HepG2 (cell line): ENCODE measurements around the gene EPB41L1. TPM values are rescaled to one million over a fixed set of nuclear protein-coding genes. Genes with fewer than 3 reads are reported as not detected.

Experiments used
- AKAP8 ChIP-seq: sonication (generic); formaldehyde crosslinking; IDR thresholded peaks from 2 replicates; pipeline ENCODE4 v1.5.1; 2020; ENCODE audit warnings: mild to moderate bottlenecking, missing genetic modification reagents
- ARNT2 ChIP-seq: sonication (generic); formaldehyde crosslinking; IDR thresholded peaks from 2 replicates; pipeline ENCODE4 v1.8.0; 2022; ENCODE audit warnings: mild to moderate bottlenecking, low read depth, missing genetic modification reagents, moderate library complexity
- CENPX ChIP-seq: sonication (generic); formaldehyde crosslinking; IDR thresholded peaks from 2 replicates; pipeline ENCODE4 v1.9.0; 2021; ENCODE audit warnings: mild to moderate bottlenecking, missing genetic modification reagents, moderate library complexity
- FOXA1 ChIP-seq, 2 experiments: fragments of 450-650 bp in 1 of 2; sonication (generic) in 1 of 2; formaldehyde crosslinking in 1 of 2; IDR thresholded peaks; 2 replicates each; pipeline versions ENCODE4 v1.4.0 to v1.6.1; 2016 to 2020; ENCODE audit warnings: missing genetic modification reagents in 1 of 2
- GPN1 ChIP-seq: sonication (generic); formaldehyde crosslinking; IDR thresholded peaks from 2 replicates; pipeline ENCODE4 v1.5.1; 2020; ENCODE audit warnings: missing genetic modification reagents, borderline replicate concordance
- KLF13 ChIP-seq: sonication (generic); formaldehyde crosslinking; IDR thresholded peaks from 2 replicates; pipeline ENCODE4 v1.4.0; 2020; ENCODE audit warnings: mild to moderate bottlenecking, missing genetic modification reagents
- MLLT10 ChIP-seq: sonication (generic); formaldehyde crosslinking; IDR thresholded peaks from 2 replicates; pipeline ENCODE4 v1.4.0; 2020; ENCODE audit warnings: missing genetic modification reagents
- PITX1 ChIP-seq: sonication (generic); formaldehyde crosslinking; IDR thresholded peaks from 2 replicates; pipeline ENCODE4 v1.5.1; 2020; ENCODE audit warnings: mild to moderate bottlenecking, missing genetic modification reagents
- RNF2 ChIP-seq: fragments of 450-650 bp; conservative IDR thresholded peaks from 2 replicates; pipeline ENCODE4 v1.6.1; 2016; ENCODE audit warnings: low read depth
- SCMH1 ChIP-seq: sonication (generic); formaldehyde crosslinking; IDR thresholded peaks from 2 replicates; pipeline ENCODE4 v1.9.0; 2021; ENCODE audit warnings: missing genetic modification reagents, mild to moderate bottlenecking, borderline replicate concordance
- SIX1 ChIP-seq: sonication (generic); formaldehyde crosslinking; IDR thresholded peaks from 2 replicates; pipeline ENCODE4 v1.4.0; 2020; ENCODE audit warnings: missing genetic modification reagents, borderline replicate concordance
- TCF7L2 ChIP-seq: IDR thresholded peaks from 2 replicates; pipeline ENCODE4 v1.6.1; 2011; ENCODE audit warnings: mild to moderate bottlenecking, low read depth, low read length, moderate library complexity
- XBP1 ChIP-seq: sonication (generic); formaldehyde crosslinking; IDR thresholded peaks from 2 replicates; pipeline ENCODE4 v1.5.0; 2020; ENCODE audit warnings: missing genetic modification reagents
- ZBTB10 ChIP-seq: sonication (generic); formaldehyde crosslinking; IDR thresholded peaks from 2 replicates; pipeline ENCODE4 v1.4.0; 2020; ENCODE audit warnings: missing genetic modification reagents, borderline replicate concordance
- ZFP1 ChIP-seq: IDR thresholded peaks from 2 replicates; pipeline ENCODE4 v1.6.1; 2016
- ZFP82 ChIP-seq: sonication (generic); formaldehyde crosslinking; IDR thresholded peaks from 2 replicates; pipeline ENCODE4 v1.5.1; 2020; ENCODE audit warnings: mild to moderate bottlenecking, missing genetic modification reagents, borderline replicate concordance
- ZNF318 ChIP-seq: sonication (generic); formaldehyde crosslinking; IDR thresholded peaks from 2 replicates; pipeline ENCODE4 v1.4.0; 2020; ENCODE audit warnings: mild to moderate bottlenecking, missing genetic modification reagents
- ZNF337 ChIP-seq: sonication (generic); formaldehyde crosslinking; IDR thresholded peaks from 2 replicates; pipeline ENCODE4 v1.5.1; 2020; ENCODE audit warnings: missing genetic modification reagents, low read depth, mild to moderate bottlenecking, borderline replicate concordance
- ZNF563 ChIP-seq: sonication (generic); formaldehyde crosslinking; IDR thresholded peaks from 2 replicates; pipeline ENCODE4 v1.8.0; 2022; ENCODE audit warnings: mild to moderate bottlenecking, moderate library complexity, missing genetic modification reagents
- ZNF678 ChIP-seq: sonication (generic); formaldehyde crosslinking; IDR thresholded peaks from 2 replicates; pipeline ENCODE4 v1.4.0; 2020; ENCODE audit warnings: mild to moderate bottlenecking, missing genetic modification reagents
- ZNF75D ChIP-seq: sonication (generic); formaldehyde crosslinking; IDR thresholded peaks from 2 replicates; pipeline ENCODE4 v1.8.1; 2023; ENCODE audit warnings: missing genetic modification reagents, mild to moderate bottlenecking, borderline replicate concordance
- polyA plus RNA-seq, 8 experiments: library from polyadenylated mRNA; depleted of rRNA in 3 of 8; stranded (reverse) in 7 of 8; unstranded in 1 of 8; fragments of >200 nt; fragmentation: Illumina TruSeq in 4 of 8; extraction: Trizol in 4 of 8; gene quantifications; 2 replicates each; pipeline versions ENCODE4 v1.2.1 to v1.2.3, GENCODE V29; 2011 to 2016; ENCODE audit warnings: low read depth in 4 of 8, missing spikeins in 1 of 8, mixed read lengths in 1 of 8; ENCODE audit not compliant: insufficient read depth in 1 of 8
- total RNA-seq, 5 experiments: library from RNA; depleted of rRNA; stranded (reverse); fragments of >200 nt; fragmentation: Illumina TruSeq; extraction: Trizol; gene quantifications; 2 replicates each; pipeline ENCODE4 v1.2.3, GENCODE V29; 2016; ENCODE audit warnings: low read depth in 1 of 5

Gene EPB41L1
- total and polyA plus RNA-seq, 2 of the 13 experiments (the other 11 are each of a cell fraction or from before 2014, with no cell fraction given) = 16.7 to 39.0 TPM

GRCh38 chr20:36182604-36183154 is 28.1 kb downstream of the EPB41L1 start (continued):
- TF ChIP-seq ZNF337 (CRISPR knock-in tag) (0 out of 2 replicates have a peak, but pooled peaks have one; percentile 63), KLF13 (no peak), MLLT10 (CRISPR knock-in tag) (no peak), ZFP82 (no peak), ZNF318 (CRISPR knock-in tag) (no peak), ZNF75D (CRISPR knock-in tag) (no peak), ARNT2 (no peak), ZBTB10 (CRISPR knock-in tag) (no peak), SIX1 (CRISPR knock-in tag) (no peak), TCF7L2 (no peak), AKAP8 (CRISPR knock-in tag) (no peak), GPN1 (CRISPR knock-in tag) (no peak), PITX1 (CRISPR knock-in tag) (no peak), XBP1 (no peak), ZNF563 (CRISPR knock-in tag) (peak; percentile 22; the same call in 1 of the 2 replicates), ZFP1 (CRISPR knock-in tag) (no peak), RNF2 (no peak), FOXA1 (IDR thresholded peaks at IDR 0.05) (no peak), FOXA1 (CRISPR knock-in tag; IDR thresholded peaks at IDR 0.05) (peak; percentile 55; the same call in 1 of the 2 replicates), SCMH1 (no peak), CENPX (CRISPR knock-in tag) (no peak), ZNF678 (CRISPR knock-in tag) (no peak)
